ENCODE results near the gene PTX4.
"Not testable (repeated sequence)": the region's sequence is repeated elsewhere in the genome, so short reads cannot be mapped to it uniquely, and the experiment has no call there.

The PTX4 gene

GRCh38 chr16:1443403-1443973 lies 45.3 kb downstream of the PTX4 start:
- DNase-seq (ENCODE audit: low read depth), result no peak

GRCh38 chr16:1442697-1443096 lies 46.0 kb downstream of the PTX4 start:
- no peak for DNase-seq (ENCODE audit: low read depth)

GRCh38 chr16:1441391-1441829 lies 47.3 kb downstream of the PTX4 start:
- DNase-seq (ENCODE audit: low read depth), result no peak

GRCh38 chr16:1439699-1440074 lies 49.1 kb downstream of the PTX4 start:
- DNase-seq (ENCODE audit: low read depth), result not testable (repeated sequence)

- no peak for DNase-seq (ENCODE audit: low read depth)
These were observed 49.6 kb downstream of the PTX4 start for GRCh38 chr16:1439058-1439698.

- DNase-seq (ENCODE audit: low read depth), result no peak
These were observed 50.3 kb downstream of the PTX4 start for GRCh38 chr16:1438229-1439057.

GRCh38 chr16:1437606-1438005 lies 51.1 kb downstream of the PTX4 start:
- no peak for DNase-seq (ENCODE audit: low read depth)

GRCh38 chr16:1436731-1437355 lies 51.9 kb downstream of the PTX4 start:
- DNase-seq (ENCODE audit: low read depth), result no peak

GRCh38 chr16:1435921-1436697 lies 52.6 kb downstream of the PTX4 start:
- DNase-seq (ENCODE audit: low read depth), result no peak
